NCI-H1105 treated with DMSO at 0.1 percent for 48 hours (cell line): ENCODE data around the gene SLC6A12.
"Not testable (repeated sequence)": the region's sequence is repeated elsewhere in the genome, so short reads cannot be mapped to it uniquely, and the experiment has no call there.

Experiments
- DNase-seq: peaks from one replicate; lab custom pipeline; 2025; lab: John Stamatoyannopoulos, UW

SLC6A12 gene

DNA sequence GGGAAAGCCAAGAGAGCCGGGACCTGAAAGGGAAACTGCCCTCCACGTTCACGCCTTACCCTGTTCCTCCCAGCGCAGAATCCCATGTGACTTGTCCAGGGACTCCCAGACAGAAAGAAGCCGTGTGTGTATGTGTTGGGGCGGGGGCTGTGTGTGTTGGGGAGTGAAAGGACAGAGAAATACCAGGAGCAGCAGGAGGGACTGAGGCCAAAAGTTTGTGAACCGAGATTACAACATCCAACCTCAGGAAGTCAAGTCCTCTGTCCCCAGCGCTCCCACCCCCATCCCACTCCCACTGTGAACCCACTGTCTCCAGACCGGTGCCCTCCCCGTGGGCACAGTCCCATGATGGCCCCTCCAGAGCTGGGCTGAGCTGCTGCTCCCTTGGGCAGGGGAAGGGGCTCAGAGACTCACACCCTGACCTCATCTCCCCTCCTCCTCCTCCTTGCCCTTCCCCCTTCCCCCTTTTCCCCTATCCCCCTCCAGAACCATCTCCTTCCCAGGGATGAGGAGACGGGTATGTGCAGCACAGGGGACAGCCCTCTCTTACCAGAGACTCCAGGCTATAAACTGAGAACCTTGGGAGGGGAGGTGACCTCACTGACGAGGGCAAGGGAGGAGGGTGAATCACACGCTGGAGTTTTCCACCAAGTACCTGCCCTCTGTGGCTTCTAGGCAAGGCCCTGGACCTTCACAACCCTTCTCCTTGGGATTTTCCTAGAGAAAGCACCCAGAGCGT, at the start of gene SLC6A12:
Gene SLC6A12, minus strand, starts transcription at position 155 of the 739 bp plus-strand sequence. CDS start 4,171 bp downstream, outside the sequence.
- DNase-seq = no peak

DNA sequence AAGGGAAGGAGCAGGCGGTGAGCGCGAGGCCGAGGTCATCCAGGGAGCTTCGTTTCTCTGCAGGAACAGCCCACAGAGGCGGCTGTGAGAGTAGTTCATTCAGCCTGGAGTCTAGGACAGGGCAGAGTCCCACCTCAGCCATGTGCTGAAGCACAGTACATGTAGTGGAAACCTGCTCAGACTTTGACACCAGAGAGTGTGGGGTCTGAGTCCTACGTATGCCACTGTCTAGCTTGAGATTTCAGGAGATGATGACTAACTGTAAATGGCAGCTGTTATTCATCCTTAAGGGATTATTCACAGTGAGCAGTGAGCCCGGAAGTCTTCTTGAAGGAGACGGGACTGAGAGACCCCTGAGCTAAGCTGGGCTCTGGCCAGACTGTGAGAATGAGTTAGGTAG, 49.6 kb upstream of the SLC6A12 start:
- no peak for DNase-seq

DNA sequence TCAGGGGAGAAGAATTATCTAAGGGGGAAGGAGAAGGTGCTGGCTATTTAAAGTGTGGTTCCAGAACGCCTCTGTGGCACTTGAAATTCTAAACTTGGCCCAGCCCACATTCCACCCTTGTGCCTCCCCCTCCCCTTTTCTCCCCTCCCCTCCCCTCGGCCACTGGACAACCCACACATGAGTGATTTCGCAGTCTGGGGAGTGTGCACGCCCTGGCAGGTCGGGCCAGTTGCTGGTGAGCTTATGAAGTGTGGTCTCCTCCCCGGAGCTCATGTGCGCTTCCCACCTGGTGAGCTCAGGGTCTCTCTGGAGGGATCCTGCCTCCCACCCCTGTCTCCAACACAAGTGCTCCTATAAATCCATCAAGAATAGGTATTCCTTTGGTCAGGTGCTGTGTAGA, 48.9 kb upstream of the SLC6A12 start, which contains the start of gene SLC6A13:
Gene SLC6A13, minus strand, starts transcription at position 20 of the 400 bp plus-strand sequence. CDS start 2,784 bp downstream, outside the sequence.
- no peak for DNase-seq

DNA sequence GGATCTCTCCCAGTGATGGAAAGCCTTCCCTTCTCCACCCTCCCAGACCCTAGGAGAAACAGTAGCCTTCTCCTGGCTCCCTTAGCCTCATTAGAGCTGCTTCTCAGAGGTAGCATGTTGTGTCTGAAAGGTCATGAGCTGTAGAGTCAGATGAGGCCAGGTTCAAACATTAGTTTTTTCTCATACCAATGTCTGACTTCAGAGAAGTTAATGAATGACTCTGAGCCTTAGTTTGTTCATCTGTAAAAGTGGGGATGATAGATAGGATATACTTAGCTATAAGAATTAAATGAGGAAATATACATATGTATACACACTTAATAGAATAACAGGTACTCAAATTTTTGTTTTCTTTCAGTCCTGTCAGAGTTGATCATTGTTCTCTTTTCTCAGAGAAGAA, 48.2 kb upstream of the SLC6A12 start:
- DNase-seq = no peak

DNA sequence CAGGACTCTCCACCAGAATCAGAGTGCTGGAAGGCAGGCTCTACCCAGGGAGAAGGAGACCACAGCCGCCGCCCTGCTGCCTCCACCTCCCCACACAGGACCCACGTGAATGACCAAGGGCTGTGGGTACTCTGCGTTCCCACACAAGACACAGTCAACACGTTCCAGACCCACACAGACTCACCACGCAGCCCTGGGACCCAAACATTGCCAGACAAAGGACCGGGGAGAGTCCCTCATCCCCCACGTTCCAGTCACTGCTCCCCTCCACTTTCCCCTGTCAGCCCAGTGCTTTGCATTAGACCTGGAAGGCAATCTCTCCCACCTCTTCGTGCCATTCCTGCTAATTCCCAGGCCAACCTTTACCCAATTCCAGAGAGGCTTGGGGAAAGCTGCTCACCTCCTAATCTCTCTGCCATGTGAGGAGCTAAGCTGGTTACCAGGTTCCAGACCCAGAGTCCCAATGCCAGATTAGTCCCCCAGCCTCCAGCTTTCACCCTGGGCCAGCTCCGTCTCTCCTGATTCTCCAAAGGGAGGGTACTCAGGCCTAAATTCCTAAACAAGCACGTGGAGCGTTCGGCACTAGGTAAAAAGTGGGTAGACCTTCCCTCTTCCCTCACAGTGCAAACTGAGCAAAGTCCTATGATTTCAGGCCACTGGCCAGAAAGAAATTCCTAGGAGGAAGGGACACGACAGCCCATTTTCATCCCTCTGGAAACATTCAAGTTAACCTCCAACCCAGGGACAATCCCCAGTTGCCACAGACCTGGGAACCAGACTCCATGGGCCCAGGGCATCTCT, 43.8 kb upstream of the SLC6A12 start:
- no peak for DNase-seq

DNA sequence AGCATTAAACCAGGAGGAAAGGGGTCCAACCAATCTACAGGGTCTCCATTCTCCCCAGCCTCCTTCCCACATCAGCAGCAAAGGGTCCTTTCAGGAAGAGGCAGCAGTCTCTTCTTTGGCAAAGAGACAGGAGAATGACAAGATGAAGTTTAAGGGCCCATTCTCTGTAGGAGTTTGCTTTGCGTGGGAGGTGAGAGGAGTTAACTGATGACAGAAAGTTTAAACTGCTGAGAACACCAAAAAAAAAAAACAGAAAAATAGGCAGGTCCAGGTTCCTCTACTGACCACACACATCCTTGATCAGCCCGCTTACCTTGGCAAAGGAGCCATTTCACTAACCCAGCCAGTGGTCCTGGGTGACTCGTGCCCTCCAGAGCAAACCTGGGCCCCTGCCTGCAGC, 43.0 kb upstream of the SLC6A12 start:
- DNase-seq = no peak

DNA sequence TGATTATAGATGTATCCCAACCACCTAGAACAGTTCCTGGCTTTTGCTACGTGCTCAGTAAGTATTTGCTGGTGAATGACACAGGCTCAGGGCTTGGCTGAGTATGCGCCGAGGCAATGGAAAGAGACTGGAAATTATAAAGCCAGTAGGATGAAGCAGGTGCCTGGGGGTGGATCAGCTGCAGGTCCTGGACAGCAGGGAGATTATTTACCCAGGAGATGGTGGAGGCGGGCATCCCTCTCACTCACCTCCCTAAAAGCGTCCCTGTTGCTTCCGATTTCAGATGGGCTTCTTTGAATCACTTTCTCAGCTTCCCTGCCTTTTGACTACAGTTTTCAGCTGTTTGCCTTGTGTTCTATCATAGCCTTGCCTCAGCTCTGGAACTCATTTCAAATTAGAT, 42.3 kb upstream of the SLC6A12 start:
- DNase-seq = no peak

DNA sequence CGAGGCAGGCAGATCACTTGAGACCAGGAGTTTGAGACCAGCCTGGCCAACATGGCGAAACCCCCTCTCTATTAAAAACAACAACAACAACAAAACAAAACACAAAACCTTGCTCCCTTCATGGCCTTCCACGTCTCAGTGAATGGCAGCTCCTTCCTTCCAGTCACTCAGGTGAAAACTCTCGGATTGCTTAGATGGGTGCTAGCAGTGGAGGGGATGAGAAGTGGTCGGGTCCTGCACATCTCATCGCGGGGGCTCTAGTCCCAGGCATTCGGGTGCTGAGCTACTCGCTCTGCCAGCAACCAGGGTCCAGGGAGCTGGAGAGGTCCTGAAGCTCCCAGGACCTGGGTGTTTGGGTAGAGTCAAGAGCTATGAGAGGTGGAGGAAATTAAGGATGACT, 41.0 kb upstream of the SLC6A12 start:
- no peak for DNase-seq

DNA sequence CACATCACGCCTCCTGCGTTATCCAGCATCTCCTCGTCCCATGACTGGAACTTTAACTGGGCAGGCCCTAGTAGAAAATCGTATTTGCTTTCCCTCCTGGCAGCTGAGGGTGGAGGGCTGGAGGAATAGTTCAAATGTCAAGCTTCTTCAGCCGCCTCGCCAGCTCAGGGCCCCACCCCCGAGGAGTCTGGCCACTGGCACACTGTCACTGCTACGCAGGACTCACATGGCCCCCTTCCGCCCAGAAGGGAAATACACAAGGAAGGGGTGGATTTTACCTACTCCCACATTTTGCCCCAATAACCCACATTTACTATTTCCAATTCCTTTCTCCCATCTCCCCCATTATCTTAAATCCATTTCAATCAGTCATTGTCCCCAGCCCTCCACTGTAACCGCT, 40.1 kb upstream of the SLC6A12 start:
- no peak for DNase-seq

DNA sequence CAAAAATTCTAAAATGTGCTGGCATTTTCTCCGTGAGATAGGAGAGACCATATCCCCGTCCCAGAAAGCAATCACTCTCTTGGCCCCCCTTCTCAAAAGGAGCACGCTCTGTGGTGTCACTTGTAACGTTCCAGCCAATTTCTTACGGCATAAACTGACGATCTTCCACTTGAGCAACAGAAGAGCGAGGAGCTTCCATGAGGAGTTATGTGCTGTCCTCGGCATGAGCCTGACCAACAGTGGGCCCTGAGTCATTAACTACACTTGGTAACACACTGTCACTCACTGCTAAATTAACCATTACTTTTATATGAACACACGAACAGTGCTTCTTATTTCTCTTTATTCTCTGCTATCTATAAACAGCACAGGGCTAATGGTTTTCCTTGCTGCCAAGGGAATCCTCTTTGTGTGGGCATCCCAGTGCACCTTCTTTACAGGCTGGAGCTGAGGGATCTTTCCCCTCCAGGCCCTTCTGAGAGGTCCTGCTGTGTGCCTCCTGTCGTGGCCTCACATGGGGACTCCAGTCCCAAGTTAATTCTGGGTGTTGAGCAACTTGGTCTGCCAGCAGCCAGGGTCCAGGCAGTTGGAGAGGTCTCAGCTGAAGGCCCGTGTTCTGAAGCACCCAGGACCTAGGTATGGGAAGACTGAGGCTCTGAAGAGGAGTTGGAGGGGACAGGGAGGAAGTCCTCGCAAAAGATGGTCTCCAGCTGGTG, 39.3 kb upstream of the SLC6A12 start:
- DNase-seq = no peak

DNA sequence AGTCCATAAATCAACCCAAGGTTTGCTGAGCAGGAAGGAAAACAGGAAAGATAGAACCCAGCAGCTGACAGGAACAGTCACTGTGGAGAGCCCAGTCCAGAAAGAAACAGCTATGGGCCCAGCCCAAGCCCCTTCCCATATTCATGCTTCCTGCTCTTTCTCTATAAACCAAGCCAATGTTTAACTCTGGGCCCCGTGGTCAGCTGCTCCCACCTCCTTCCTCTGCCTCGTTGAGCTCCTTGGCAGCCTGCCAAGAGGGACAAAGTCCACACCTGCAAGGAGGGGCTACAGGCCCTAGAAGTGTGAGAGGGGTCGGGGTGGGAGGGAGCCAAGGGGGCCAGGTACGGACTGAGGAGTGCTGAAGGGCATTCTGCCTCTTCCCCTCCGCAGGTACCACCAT, 38.7 kb upstream of the SLC6A12 start:
- DNase-seq = no peak

DNA sequence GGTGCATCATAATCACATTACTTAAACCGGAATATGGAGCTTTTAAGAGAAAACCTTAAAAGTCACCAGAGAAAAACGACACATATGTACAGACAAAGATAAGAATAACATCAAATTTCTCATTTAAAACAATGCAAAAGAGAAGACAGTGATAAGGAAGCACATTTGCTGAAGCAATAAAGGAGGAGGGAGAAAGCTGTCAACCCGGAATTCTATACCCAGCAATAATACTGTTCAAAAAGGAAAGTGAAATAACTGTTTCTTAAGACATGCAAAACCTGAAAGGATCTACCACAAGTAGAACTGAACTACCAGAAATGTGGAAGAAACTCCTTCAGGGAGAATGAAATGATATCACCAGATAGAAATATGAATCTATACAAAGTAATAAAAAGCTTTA, 33.3 kb upstream of the SLC6A12 start:
- no peak for DNase-seq

DNA sequence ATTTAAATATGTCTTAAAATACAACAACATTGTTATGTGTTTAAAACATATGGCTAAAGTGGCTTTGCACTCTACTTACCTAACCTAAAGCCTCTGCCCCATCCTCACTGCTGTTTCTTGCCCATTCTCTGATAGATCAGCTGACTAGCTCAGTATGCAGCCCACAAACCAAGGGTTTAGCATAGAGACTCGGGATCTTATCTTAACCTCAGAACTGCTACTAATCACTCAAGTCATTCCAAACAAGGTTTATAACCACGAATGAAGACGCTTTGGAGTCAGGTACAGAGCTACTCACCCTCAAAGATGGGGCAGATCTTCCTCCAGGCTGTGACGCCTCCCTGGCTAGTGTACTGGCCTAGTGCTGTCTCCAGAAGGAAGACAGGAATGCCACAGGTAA, 29.4 kb upstream of the SLC6A12 start:
- no peak for DNase-seq

DNA sequence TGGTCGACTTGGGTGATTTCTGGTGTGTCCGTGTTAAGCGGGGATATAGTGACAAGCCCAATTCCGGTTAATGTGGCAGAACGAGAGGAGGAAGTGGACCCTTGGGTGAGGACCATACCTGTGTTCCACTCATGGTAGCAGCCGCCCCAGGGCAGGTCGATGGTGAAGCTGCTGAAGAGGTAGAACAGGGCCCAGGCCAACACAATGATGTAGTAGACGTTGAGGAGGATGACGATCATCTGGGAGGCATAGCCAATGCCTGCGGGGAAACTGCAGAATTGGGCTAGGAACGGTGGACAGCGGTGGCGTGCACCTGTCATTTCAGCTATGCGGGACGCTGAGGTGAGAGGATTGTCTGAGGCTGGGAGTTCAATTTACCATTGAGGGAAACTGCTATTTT, 28.5 kb upstream of the SLC6A12 start:
- no peak for DNase-seq

DNA sequence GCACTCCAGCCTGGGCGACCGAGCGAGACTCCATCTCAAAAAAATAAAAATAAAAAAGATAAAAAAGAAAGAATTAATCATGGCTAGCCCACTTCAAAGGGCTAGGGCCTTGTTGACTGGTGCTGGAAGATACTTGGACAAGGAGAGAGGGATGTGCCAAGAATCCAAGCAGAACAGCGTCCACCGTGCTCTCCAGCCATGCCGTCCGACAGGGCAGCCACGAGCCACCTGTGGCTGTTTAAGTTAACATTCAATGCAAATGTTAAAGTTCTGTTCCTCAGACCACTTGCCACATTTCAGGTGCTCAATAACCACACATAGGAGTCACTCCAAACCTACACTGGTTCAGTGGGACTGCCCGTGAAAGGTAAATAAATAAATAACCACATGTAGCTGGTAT, 27.3 kb upstream of the SLC6A12 start:
- no peak for DNase-seq

DNA sequence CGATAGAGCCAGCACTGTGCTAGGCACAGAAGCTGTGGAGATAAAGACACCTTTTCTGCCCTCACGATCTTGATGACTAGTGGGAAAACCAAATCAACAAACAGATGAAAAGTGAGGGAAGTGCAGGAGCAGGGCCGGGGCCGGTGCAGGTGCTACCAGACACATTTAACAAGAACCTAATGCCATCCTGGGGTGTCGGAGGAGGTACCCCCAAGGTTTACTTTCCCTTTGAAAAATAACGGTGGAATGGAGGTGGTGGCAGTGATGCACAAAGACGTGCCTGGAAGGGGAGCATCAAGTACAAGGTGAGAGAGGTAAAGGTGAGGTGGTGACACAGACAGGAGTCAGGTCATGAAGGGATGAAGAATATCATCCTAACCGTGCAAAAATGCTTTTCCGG, 26.6 kb upstream of the SLC6A12 start:
- no peak for DNase-seq

DNA sequence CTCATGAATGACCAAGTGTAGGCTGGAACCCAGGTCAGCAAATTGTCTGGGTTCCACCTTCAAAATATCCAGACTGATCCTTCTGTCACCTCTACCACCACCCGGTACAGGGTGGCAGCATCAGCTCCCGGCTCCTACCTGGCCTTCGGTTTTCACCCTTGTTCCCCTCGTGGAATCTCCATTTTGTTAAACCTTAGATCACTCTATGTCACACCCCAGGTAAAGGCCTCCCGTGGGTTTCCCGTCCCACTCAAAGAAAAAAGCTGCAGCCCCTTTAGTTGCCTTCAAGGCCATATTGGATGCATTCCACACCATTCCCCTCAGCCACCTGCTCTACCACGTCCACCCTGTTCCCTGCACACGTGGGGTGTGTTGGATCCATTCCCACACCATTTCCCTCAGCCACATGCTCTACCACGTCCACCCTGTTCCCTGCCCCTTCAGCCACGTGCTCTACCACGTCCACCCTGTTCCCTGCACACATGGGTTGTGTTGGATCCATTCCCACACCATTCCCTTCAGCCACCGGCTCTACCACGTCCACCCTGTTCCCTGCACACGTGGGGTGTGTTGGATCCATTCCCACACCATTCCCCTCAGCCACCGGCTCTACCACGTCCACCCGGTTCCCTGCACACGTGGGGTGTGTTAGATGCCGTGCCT, 24.9 kb upstream of the SLC6A12 start:
- DNase-seq = no peak

DNA sequence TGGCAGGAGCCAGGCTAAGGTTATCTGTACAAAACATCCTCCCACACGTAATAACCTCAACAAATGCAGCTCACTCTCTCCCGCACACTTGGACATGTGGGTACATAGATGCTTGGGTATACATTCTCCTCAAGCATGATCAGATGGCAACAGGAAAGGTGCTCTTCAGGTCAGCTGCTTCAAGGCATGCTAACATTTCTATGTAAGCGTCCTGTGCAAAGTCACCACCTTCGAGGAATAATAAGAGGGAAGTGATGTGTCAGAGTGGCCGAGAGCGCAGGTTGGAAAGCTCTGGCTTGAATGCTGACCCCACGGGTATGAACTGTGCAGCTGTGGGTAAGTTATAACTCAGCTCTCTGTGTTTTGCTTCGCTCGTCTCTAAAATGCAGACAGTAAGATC, 24.2 kb upstream of the SLC6A12 start:
- no peak for DNase-seq

DNA sequence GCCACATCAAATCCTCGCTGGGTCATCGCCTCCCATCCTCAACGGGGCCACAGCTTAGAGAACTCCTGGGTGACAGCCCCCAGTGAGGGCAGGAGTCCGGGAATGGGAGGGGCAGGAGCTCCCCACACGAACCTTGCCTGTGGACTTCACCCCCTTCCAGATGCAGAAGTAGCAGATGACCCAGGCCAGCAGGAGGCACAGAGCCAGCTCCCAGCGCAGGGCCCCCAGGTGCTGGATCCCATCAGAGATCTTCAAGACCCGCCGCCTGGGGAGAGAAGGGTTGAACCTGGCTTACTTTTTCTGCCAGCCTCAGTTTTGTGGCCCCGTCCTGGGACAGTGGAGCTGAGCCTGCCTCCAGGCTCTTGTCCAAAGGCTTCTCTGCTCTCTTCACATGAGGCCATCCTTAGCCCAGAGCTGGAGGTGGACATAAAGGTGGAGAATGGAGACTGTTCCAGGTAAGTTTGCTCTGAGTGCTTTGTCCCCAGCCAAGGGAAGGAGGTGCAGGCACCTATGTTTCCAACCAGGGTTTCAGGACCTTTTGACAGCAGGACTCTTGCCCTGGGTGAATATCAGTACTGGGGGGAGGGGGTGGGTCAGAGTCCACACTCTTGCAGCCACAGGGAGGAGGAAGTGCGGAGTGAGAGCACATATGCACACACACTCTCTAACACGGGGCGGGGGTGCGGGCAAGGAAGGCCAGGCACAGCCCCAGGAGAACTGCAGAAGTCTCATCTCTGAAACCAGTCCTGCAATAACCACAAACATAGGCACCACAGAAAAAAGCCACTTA, 23.3 kb upstream of the SLC6A12 start:
- DNase-seq = no peak

DNA sequence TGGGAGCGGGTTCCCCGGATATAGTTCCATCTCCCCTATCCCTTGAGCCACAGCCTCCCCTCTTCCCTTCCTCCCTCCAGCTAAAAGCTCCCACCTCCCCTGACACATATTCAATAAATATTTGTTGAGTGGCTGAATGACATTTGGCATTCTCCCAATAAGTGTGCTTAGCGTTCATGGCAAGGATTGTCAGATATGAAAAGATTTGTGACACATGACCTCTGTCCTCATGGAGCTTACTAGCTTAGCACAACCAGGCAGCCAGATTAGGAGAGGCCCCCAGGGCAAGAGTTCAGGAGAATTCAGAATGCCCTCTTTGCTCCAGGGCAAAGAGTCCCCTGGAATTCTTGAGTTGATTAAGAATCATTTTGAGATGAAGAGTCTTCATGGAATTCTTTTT, 22.5 kb upstream of the SLC6A12 start:
- DNase-seq = no peak

DNA sequence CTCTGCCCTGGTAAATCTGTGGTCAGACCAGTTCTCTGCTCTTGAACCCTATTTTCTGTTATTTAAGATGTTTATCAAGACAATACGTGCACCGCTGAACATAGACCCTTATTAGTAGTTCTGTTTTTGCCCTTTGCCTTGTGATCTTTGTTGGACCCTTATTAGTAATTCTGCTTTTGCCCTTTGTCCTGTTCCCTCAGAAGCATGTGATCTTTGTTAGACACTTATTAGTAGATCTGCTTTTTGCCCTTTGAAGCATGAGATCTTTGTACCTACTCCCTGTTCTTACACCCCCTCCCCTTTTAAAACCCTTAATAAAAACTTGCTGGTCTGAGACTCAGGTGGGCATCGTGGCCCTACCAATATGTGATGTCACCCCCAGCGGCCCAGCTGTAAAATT, 22.0 kb upstream of the SLC6A12 start:
- not testable (repeated sequence) for DNase-seq
